Right cardiac atrium (tissue), 5 donors: ENCODE measurements around the gene CABLES1. TPM values are rescaled to one million over a fixed set of nuclear protein-coding genes. Genes with fewer than 3 reads are reported as not detected.
"Not testable (repeated sequence)": the region's sequence is repeated elsewhere in the genome, so short reads cannot be mapped to it uniquely, and the experiment has no call there.

Experiments
- ATAC-seq, 2 donors: fragments of 200-7000 bp; cut with Tn5 transposase; one replicate each; pipeline versions ENCODE4 v1.8.0 to v1.9.1; 2020; ENCODE audit warnings: moderate library complexity in 2 of 2, mild to moderate bottlenecking in 1 of 2
- DNase-seq, 3 donors: peaks; one replicate each; pipeline ENCODE4 v3.0.0-alpha.2; 2020
- H3K27ac ChIP-seq: one replicate; pipeline ENCODE4 v1.5.1; 2013; ENCODE audit warnings: mild to moderate bottlenecking, low read length, control low read depth, moderate library complexity
- H3K27me3 ChIP-seq: one replicate; pipeline ENCODE4 v1.6.1; 2013; ENCODE audit not compliant: control insufficient read depth, insufficient read depth
- H3K4me1 ChIP-seq: one replicate; pipeline ENCODE4 v1.6.1; 2013; ENCODE audit warnings: low read length; ENCODE audit not compliant: control insufficient read depth, insufficient read depth
- H3K4me3 ChIP-seq: one replicate; pipeline ENCODE4 v1.5.1; 2013; ENCODE audit warnings: low read length, control low read depth
- H3K9me3 ChIP-seq: one replicate; pipeline ENCODE4 v1.6.1; 2013; ENCODE audit warnings: low read length; ENCODE audit not compliant: control insufficient read depth
- WGBS: extraction: QIAGEN DNeasy Blood & Tissue Kit; methylation state at CpG from one replicate; pipeline ENCODE4 v1.1.7; 2013; 5-methylcytosine and 5-hydroxymethylcytosine counted together
- intact Hi-C, 4 donors: fragments of 100-400 bp; cut with DNase I; formaldehyde crosslinking; loops; one replicate each; pipeline versions ENCODE4 v1.11.0 to v1.14.0; 2022 to 2023
- long read RNA-seq, 4 donors: library from polyadenylated mRNA; unstranded; transcript quantifications; one replicate each; pipeline ENCODE4 v2.0.0, GENCODE V29; 2020 to 2021
- polyA plus RNA-seq: library from polyadenylated mRNA; stranded (reverse); fragments of 200-250 nt; gene quantifications from one replicate; pipeline ENCODE4 v1.2.3, GENCODE V29; 2013
- total RNA-seq, 4 donors: library from RNA; stranded (reverse); fragmentation: NEBNext Ultra II Directional; extraction: Animal tissue kit (Norgen Biotek cat#: 25700); gene quantifications; one replicate each; pipeline ENCODE4 v1.2.1, GENCODE V29; 2021
- donor health status: healthy with polysubstance abuse.
- donor health status: DM: no; HTN: yes; CAD: no.
- donor health status: DM: no; HTN: no; CAD: no.
- donor health status: DM: no; HTN: yes; CAD: no; lungs with severe emphysema.
- donor health status: DM: yes; HTN: yes; CAD: no.

Gene CABLES1
- total RNA-seq, result 1 to 10 TPM; 3.5 to 5.6 (median 4.5) TPM
- polyA plus RNA-seq, result 3.2 TPM
- long read RNA-seq, donor 1, full-length matches to known transcripts, result 9 of 13 reads
- long read RNA-seq, donor 1, partial matches to known transcripts, result 1 of 13 reads
- long read RNA-seq, donor 1, other reads (novel, unspliced or antisense), result 3 of 13 reads
- long read RNA-seq, donor 2, full-length matches to known transcripts, result 7 of 7 reads
- long read RNA-seq, donor 2, partial matches to known transcripts, result 0 of 7 reads
- long read RNA-seq, donor 2, other reads (novel, unspliced or antisense), result 0 of 7 reads
- long read RNA-seq, donor 3, result 0 reads
- long read RNA-seq, donor 4, full-length matches to known transcripts, result 4 of 4 reads
- long read RNA-seq, donor 4, partial matches to known transcripts, result 0 of 4 reads
- long read RNA-seq, donor 4, other reads (novel, unspliced or antisense), result 0 of 4 reads

GRCh38 chr18:23134780-23135549, at the start of gene CABLES1:
CABLES1 (plus strand) TSS chr18:23135485; CDS start chr18:23135763, 278 bp downstream.
- Histone ChIP-seq H3K9me3 (no peaks in the 10 kb centered on the region), H3K27ac (peak within 1 kb of the TSS; percentile 42), H3K4me1 (no peaks in the 10 kb centered on the region), H3K27me3 (no peaks in the 10 kb centered on the region), H3K4me3 (peak within 1 kb of the TSS; percentile 93)
- ATAC-seq (peak; percentile 5 to 19), DNase-seq (peak; percentile 67 to 90 (median 87))
- 5% methylated on average over 67 of the region's 67 CpGs for WGBS
- intact Hi-C loops, result loop anchor here in 3 of 4 donors (2.0 to 10.0 kb wide), 6 partner anchors 90 to 277 kb away; no protein-coding TSS in a partner anchor

GRCh38 chr18:23087352-23087751, 47.9 kb upstream of the CABLES1 start:
- DNase-seq (no peak), ATAC-seq (no peak)
- Histone ChIP-seq H3K4me1 (no peaks in the 10 kb centered on the region), H3K27ac (no peak overlapping the region), H3K27me3 (no peaks in the 10 kb centered on the region), H3K9me3 (no peaks in the 10 kb centered on the region), H3K4me3 (no peak overlapping the region)
- intact Hi-C loops, result no loop called here
- 65% methylated on average over 3 of the region's 3 CpGs for WGBS

- DNase-seq (peak in 1 of 3 donors; percentile 55), ATAC-seq (peak; percentile 16 to 52)
- Histone ChIP-seq H3K27me3 (no peaks in the 10 kb centered on the region), H3K4me1 (no peaks in the 10 kb centered on the region), H3K27ac (no peak overlapping the region), H3K9me3 (no peaks in the 10 kb centered on the region), H3K4me3 (no peak overlapping the region)
- 84% methylated on average over 7 of the region's 7 CpGs for WGBS
- intact Hi-C loops, result no loop called here
Observed at GRCh38 chr18:23088310-23088709, 47.0 kb upstream of the CABLES1 start.

- intact Hi-C loops, H3K4me3 ChIP-seq, H3K27me3 ChIP-seq, H3K4me1 ChIP-seq, H3K27ac ChIP-seq, DNase-seq, ATAC-seq, H3K9me3 ChIP-seq: not testable (repeated sequence)
- 68% methylated on average over 8 of the region's 8 CpGs for WGBS
Observed at GRCh38 chr18:23091017-23091993, 44.0 kb upstream of the CABLES1 start.

- H3K9me3 ChIP-seq, result no peaks in the 10 kb centered on the region
- ATAC-seq (no peak), DNase-seq (no peak)
- no peak overlapping the region for H3K27ac ChIP-seq
- WGBS, result 97% methylated on average over 9 of the region's 9 CpGs
- no peaks in the 10 kb centered on the region for H3K27me3 ChIP-seq
- no peak overlapping the region for H3K4me3 ChIP-seq
- intact Hi-C loops, result no loop called here
- H3K4me1 ChIP-seq, result no peaks in the 10 kb centered on the region
Observed at GRCh38 chr18:23092121-23092520, 43.2 kb upstream of the CABLES1 start.

- ATAC-seq, H3K27me3 ChIP-seq, H3K4me3 ChIP-seq, DNase-seq, intact Hi-C loops, H3K9me3 ChIP-seq, H3K27ac ChIP-seq, H3K4me1 ChIP-seq: not testable (repeated sequence)
- 91% methylated on average over 10 of the region's 10 CpGs for WGBS
Observed at GRCh38 chr18:23093130-23093529, 42.2 kb upstream of the CABLES1 start.

GRCh38 chr18:23093772-23094171, 41.5 kb upstream of the CABLES1 start:
- no peak for ATAC-seq
- 90% methylated on average over 9 of the region's 9 CpGs for WGBS
- no peak overlapping the region for H3K27ac ChIP-seq
- DNase-seq, result no peak
- no peaks in the 10 kb centered on the region for H3K27me3 ChIP-seq
- intact Hi-C loops, result no loop called here
- no peak overlapping the region for H3K4me3 ChIP-seq
- H3K9me3 ChIP-seq, result no peaks in the 10 kb centered on the region
- no peaks in the 10 kb centered on the region for H3K4me1 ChIP-seq

- Histone ChIP-seq H3K4me1 (no peaks in the 10 kb centered on the region), H3K4me3 (no peak overlapping the region), H3K27ac (no peak overlapping the region), H3K9me3 (no peaks in the 10 kb centered on the region), H3K27me3 (no peaks in the 10 kb centered on the region)
- WGBS, result 34% methylated on average over 18 of the region's 18 CpGs
- no peak for ATAC-seq
- no peak for DNase-seq
- intact Hi-C loops, result no loop called here
Observed at GRCh38 chr18:23094411-23095190, 40.7 kb upstream of the CABLES1 start.

- H3K4me1 ChIP-seq, result no peaks in the 10 kb centered on the region
- intact Hi-C loops, result no loop called here
- ATAC-seq (no peak), DNase-seq (no peak)
- WGBS, result 96% methylated on average over 6 of the region's 6 CpGs
- no peak overlapping the region for H3K4me3 ChIP-seq
- no peaks in the 10 kb centered on the region for H3K9me3 ChIP-seq
- no peak overlapping the region for H3K27ac ChIP-seq
- no peaks in the 10 kb centered on the region for H3K27me3 ChIP-seq
Observed at GRCh38 chr18:23095463-23095862, 39.8 kb upstream of the CABLES1 start.

GRCh38 chr18:23097016-23097415, 38.3 kb upstream of the CABLES1 start:
- H3K9me3 ChIP-seq, H3K4me1 ChIP-seq, DNase-seq, ATAC-seq, H3K4me3 ChIP-seq, H3K27ac ChIP-seq, H3K27me3 ChIP-seq, intact Hi-C loops: not testable (repeated sequence)
- WGBS, result 93% methylated on average over 8 of the region's 8 CpGs
